IPS-15b (cell line): ENCODE results near the gene FOXN3.

ENCODE experiments used
- H3K27me3 ChIP-seq: one replicate; pipeline ENCODE4 v1.6.1; 2013; ENCODE audit warnings: low read length; ENCODE audit not compliant: control insufficient read depth, insufficient read depth
- H3K36me3 ChIP-seq: one replicate; pipeline ENCODE4 v1.6.1; 2013; ENCODE audit warnings: low read length; ENCODE audit not compliant: control insufficient read depth, insufficient read depth
- H3K4me1 ChIP-seq: one replicate; pipeline ENCODE4 v1.6.1; 2013; ENCODE audit warnings: mild to moderate bottlenecking, low read length; ENCODE audit not compliant: control insufficient read depth, insufficient read depth
- H3K4me3 ChIP-seq: one replicate; pipeline ENCODE4 v1.5.1; 2013; ENCODE audit warnings: low read depth, low read length
- H3K9ac ChIP-seq: one replicate; pipeline ENCODE4 v1.6.1; 2013; ENCODE audit warnings: low read depth, mild to moderate bottlenecking, low read length
- H3K9me3 ChIP-seq: one replicate; pipeline ENCODE4 v1.6.1; 2013; ENCODE audit warnings: mild to moderate bottlenecking, low read length; ENCODE audit not compliant: control insufficient read depth, insufficient read depth

The FOXN3 gene

DNA sequence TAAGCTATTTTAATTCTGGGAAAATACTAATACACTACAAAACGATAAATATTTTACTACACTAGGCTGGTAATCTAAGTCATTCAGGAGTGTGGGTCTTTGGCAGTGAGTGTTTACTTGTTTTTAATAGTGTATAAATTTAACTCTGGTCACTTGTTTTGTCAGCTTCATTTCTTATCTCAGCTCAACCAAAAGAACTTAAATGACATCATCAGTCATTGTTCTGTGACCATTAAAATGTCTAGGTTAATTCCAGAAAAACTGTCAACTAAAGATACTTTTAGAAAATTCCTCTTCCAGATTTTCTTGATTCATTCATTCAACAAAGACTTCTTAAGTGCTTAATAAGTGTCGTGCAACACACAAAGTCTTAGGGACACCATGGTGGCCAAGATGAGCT is 102.8 kb downstream of the FOXN3 start:
- peaks cover 9% of the 10 kb centered on the region for H3K36me3 ChIP-seq
- H3K4me3 ChIP-seq = no peak overlapping the region
- no peaks in the 10 kb centered on the region for H3K27me3 ChIP-seq
- peaks cover 11% of the 10 kb centered on the region for H3K4me1 ChIP-seq
- no peaks in the 10 kb centered on the region for H3K9me3 ChIP-seq
- no peak overlapping the region for H3K9ac ChIP-seq

DNA sequence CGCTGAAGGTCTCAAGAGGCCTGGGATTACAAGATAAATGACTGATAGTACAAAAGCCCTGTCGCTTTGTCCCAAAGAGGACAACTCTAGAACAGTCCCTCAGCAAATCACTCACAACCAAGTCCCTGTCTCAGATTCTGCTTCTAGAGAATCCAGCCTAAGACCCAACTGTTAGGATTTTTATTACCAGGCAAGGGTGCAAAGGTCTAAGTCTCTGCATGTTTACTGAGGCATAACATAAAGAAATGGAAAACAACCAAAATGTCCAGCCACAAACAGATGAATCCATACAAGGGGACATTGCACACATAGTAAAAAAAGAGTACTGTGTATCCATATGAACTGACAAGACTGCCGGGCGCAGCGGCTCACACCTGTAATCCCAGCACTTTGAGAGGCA is 104.1 kb downstream of the FOXN3 start:
- peaks cover 20% of the 10 kb centered on the region for H3K4me1 ChIP-seq
- no peaks in the 10 kb centered on the region for H3K9me3 ChIP-seq
- H3K4me3 ChIP-seq = no peak overlapping the region
- H3K9ac ChIP-seq = no peak overlapping the region
- peaks cover 8% of the 10 kb centered on the region for H3K36me3 ChIP-seq
- no peaks in the 10 kb centered on the region for H3K27me3 ChIP-seq

DNA sequence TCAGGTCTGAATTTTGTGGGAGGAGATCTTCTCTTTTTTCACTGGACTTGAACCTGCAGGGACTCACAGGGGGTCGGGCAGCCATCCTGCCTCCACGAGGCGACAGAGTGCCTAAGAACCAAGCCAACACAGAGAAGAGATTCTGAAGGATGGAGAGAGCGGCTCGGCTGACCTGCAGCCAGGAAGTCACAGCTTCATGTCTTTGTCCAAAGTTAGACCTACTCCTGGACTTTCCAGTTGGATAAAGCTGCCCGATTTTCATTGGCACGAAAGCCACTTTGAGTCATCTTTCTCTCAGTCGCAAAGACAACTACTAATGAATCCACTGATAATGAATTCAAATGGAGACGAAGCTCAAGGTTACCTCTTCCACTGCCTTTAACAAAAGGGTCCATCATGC is 106.8 kb downstream of the FOXN3 start:
- Histone ChIP-seq H3K9me3 (no peaks in the 10 kb centered on the region), H3K9ac (no peak overlapping the region), H3K27me3 (no peaks in the 10 kb centered on the region), H3K4me3 (no peak overlapping the region), H3K36me3 (peaks cover 2% of the 10 kb centered on the region), H3K4me1 (peaks cover 33% of the 10 kb centered on the region)

- no peaks in the 10 kb centered on the region for H3K27me3 ChIP-seq
- peaks cover 2% of the 10 kb centered on the region for H3K36me3 ChIP-seq
- H3K9ac ChIP-seq = no peak overlapping the region
- no peak overlapping the region for H3K4me3 ChIP-seq
- no peaks in the 10 kb centered on the region for H3K9me3 ChIP-seq
- H3K4me1 ChIP-seq = peaks cover 37% of the 10 kb centered on the region
These were observed 107.3 kb downstream of the FOXN3 start for GRCh38 chr14:89309670-89310177.

GRCh38 chr14:89308232-89308959 is 108.6 kb downstream of the FOXN3 start:
- Histone ChIP-seq H3K36me3 (no peaks in the 10 kb centered on the region), H3K9me3 (no peaks in the 10 kb centered on the region), H3K9ac (no peak overlapping the region), H3K4me1 (peaks cover 43% of the 10 kb centered on the region), H3K27me3 (no peaks in the 10 kb centered on the region), H3K4me3 (no peak overlapping the region)

DNA sequence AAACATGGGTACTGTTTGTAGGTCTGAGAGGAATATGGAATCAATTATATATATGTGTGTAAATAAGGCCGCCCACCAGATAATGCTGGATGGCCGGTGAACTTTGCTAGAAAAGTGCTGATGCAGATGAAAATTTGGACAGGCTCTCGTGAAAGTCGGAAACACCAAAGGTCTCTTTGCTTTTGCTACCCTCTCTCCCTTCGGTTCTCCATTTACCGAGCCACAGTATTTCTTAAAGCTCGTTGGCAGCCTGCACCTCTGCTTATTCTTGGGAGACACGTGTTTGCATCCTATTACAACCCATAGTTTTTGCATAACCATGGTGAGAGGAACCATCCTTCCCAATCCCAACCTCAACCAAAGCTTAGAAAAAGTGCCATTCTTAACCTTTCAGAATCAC is 109.6 kb downstream of the FOXN3 start:
- no peaks in the 10 kb centered on the region for H3K36me3 ChIP-seq
- no peak overlapping the region for H3K9ac ChIP-seq
- no peaks in the 10 kb centered on the region for H3K9me3 ChIP-seq
- peaks cover 43% of the 10 kb centered on the region for H3K4me1 ChIP-seq
- H3K27me3 ChIP-seq = no peaks in the 10 kb centered on the region
- H3K4me3 ChIP-seq = no peak overlapping the region

GRCh38 chr14:89304972-89305703 is 111.9 kb downstream of the FOXN3 start:
- Histone ChIP-seq H3K4me1 (peaks cover 43% of the 10 kb centered on the region), H3K27me3 (no peaks in the 10 kb centered on the region), H3K9me3 (no peaks in the 10 kb centered on the region), H3K36me3 (no peaks in the 10 kb centered on the region), H3K9ac (no peak overlapping the region), H3K4me3 (no peak overlapping the region)

GRCh38 chr14:89304561-89304960 is 112.5 kb downstream of the FOXN3 start:
- H3K9ac ChIP-seq = no peak overlapping the region
- H3K4me3 ChIP-seq = no peak overlapping the region
- H3K4me1 ChIP-seq = peaks cover 38% of the 10 kb centered on the region
- H3K36me3 ChIP-seq = no peaks in the 10 kb centered on the region
- H3K9me3 ChIP-seq = no peaks in the 10 kb centered on the region
- H3K27me3 ChIP-seq = no peaks in the 10 kb centered on the region

GRCh38 chr14:89303456-89304435 is 113.3 kb downstream of the FOXN3 start:
- H3K27me3 ChIP-seq = no peaks in the 10 kb centered on the region
- H3K9me3 ChIP-seq = no peaks in the 10 kb centered on the region
- no peaks in the 10 kb centered on the region for H3K36me3 ChIP-seq
- H3K9ac ChIP-seq = no peak overlapping the region
- peaks cover 34% of the 10 kb centered on the region for H3K4me1 ChIP-seq
- no peak overlapping the region for H3K4me3 ChIP-seq

GRCh38 chr14:89302396-89302950 is 114.6 kb downstream of the FOXN3 start:
- H3K4me1 ChIP-seq = peaks cover 26% of the 10 kb centered on the region
- no peaks in the 10 kb centered on the region for H3K27me3 ChIP-seq
- H3K9me3 ChIP-seq = no peaks in the 10 kb centered on the region
- H3K4me3 ChIP-seq = no peak overlapping the region
- H3K9ac ChIP-seq = no peak overlapping the region
- no peaks in the 10 kb centered on the region for H3K36me3 ChIP-seq

GRCh38 chr14:89299587-89299986 is 117.4 kb downstream of the FOXN3 start:
- H3K4me1 ChIP-seq = peaks cover 23% of the 10 kb centered on the region
- no peak overlapping the region for H3K4me3 ChIP-seq
- H3K9ac ChIP-seq = no peak overlapping the region
- H3K27me3 ChIP-seq = no peaks in the 10 kb centered on the region
- no peaks in the 10 kb centered on the region for H3K9me3 ChIP-seq
- H3K36me3 ChIP-seq = no peaks in the 10 kb centered on the region
